GM10266 (cell line): ENCODE results near the gene RHOT2.

ENCODE experiments used
- DNase-seq: peaks from one replicate; pipeline ENCODE4 v3.0.0; 2012; ENCODE audit errors: extremely low spot score
- CTCF ChIP-seq: IDR thresholded peaks from 2 replicates; pipeline ENCODE4 v1.5.1; 2012; ENCODE audit warnings: mild to moderate bottlenecking, low read depth; ENCODE audit not compliant: control insufficient read depth, insufficient read depth; ENCODE audit errors: missing control alignments

The RHOT2 gene

DNA sequence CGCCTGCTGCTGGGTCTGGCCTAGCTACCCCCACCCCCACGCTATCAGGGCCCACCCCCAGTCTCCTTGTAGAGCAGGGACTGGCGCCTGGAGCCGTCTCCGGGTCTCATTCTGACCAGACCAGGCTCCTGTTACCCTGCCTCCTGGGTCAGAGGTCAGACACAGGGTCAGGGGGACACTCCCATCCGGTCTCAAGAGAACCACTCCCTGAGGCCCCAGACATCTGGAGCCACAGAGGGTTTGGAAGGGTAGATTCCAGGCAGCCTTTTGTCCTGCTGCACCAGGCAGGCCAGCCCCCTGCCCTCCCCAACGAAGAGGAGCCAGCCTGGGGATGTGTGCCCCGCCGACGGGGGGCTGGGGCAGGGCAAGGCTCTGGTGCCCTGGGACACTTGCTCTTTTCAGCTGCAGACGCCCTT is 38.1 kb upstream of the RHOT2 start:
- DNase-seq, result no peak
- TF ChIP-seq CTCF, result no peak

- no peak for TF ChIP-seq CTCF
- no peak for DNase-seq
Measured at GRCh38 chr16:630249-630814, 37.6 kb upstream of the RHOT2 start.

DNA sequence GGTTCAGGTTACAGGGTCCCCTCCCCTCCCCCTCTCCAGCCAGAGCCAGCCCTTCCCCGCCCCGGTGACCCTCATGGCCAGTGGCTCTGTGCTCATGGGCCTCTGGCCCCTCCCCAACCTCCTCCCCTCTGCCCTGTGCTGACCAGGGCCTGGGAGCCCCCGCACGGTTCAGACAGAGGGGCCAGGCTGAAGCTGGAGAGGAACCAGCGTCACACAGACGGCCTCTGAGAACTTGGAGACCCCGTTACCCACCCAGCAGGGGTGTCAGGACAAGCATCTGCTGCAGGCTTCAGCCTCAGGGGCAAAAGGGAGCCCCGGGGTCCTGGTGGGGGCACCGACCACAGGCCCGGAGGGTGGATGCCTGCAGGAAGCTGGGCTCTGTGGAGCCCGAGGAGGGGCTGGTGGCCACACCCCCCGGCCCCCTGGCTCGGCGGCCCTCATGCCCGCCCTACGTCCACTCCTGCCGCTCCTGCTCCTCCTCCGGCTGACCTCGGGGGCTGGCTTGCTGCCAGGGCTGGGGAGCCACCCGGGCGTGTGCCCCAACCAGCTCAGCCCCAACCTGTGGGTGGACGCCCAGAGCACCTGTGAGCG is 37.0 kb upstream of the RHOT2 start, which contains the start of gene WFIKKN1:
Gene WFIKKN1, plus strand, starts transcription at position 171 of the 591 bp plus-strand sequence. Its CDS starts 269 bp downstream, at position 440.
- no peak for TF ChIP-seq CTCF
- DNase-seq, result no peak

GRCh38 chr16:631808-632358 is 36.0 kb upstream of the RHOT2 start:
- DNase-seq, result no peak
- no peak for TF ChIP-seq CTCF

- TF ChIP-seq CTCF, result no peak
- no peak for DNase-seq
Measured at GRCh38 chr16:632486-633335, 35.2 kb upstream of the RHOT2 start.

GRCh38 chr16:633336-634050 is 34.4 kb upstream of the RHOT2 start:
- DNase-seq, result no peak
- TF ChIP-seq CTCF, result no peak
